NCI-H446 (cell line): ENCODE data around the gene FPR3.
"Not testable (repeated sequence)": the region's sequence is repeated elsewhere in the genome, so short reads cannot be mapped to it uniquely, and the experiment has no call there.

Source experiments
- DNase-seq, 2 experiments: peaks; one replicate each; lab custom pipeline; 2025; lab: John Stamatoyannopoulos, UW

Gene FPR3

DNA sequence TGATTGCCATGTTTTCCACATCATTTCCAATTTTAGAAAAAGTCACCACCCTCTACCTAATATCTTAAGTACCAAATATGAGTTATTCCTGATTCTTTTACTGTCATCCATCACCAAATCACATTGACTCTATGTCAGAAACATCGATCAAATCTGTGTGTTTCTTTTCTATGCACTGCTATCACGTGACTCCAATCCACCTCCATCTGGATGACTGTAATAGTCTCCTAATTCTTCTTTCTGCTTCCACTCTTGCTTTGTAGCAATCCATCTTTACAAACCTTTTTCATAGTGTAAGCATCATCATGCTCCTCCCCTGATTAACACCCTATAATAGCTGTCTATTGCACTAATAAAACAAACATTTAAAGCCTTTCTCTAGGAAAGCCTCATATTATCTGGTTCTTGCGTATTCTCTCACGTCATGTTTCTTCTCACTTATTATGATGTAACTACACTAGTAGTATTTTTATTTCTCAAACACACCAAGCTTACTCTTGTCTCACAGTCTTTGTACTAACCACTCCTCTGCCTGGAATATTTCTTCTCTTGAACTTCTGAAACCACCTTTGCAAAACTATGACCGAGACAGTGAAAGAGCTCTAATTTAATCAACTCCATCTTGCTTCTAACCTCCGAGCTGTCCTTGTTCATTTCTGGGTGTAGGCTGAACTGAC lies 10.7 kb upstream of the FPR3 start:
- DNase-seq = no peak

DNA sequence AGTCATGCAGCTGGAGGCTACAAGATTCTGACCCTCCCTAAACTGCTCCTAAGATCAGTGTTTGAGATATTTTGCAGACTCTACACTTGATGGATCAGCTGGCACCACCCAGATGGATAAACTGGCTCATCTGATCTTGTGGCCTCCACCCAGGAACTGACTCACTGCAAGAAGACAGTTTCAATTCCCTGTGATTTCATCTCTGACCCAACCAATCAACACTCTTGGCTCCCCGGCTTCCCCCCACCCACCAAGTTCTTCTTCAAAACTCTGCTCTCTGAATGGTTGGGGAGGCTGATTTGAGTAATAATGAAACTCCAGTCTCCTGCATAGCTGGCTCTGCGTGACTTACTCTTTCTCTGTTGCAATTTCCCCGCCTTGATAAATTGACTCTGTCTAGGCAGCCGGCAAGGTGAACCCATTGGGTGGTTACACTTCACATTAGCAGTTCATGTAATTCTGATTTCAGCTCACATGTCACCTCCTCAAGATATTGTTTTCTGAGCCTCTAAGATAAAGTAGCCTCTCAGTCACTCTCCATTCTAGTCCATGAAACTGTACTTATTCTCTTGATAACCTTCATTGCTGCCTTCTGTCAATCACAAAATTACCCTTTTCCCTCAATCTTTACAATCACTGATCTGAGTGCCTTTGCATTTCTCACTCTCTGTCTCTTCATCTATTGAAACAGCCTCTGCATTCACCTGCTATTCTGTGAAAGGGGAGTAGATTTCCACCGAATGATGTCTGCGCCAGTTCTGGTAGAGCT lies 9.9 kb upstream of the FPR3 start:
- no peak for DNase-seq

DNA sequence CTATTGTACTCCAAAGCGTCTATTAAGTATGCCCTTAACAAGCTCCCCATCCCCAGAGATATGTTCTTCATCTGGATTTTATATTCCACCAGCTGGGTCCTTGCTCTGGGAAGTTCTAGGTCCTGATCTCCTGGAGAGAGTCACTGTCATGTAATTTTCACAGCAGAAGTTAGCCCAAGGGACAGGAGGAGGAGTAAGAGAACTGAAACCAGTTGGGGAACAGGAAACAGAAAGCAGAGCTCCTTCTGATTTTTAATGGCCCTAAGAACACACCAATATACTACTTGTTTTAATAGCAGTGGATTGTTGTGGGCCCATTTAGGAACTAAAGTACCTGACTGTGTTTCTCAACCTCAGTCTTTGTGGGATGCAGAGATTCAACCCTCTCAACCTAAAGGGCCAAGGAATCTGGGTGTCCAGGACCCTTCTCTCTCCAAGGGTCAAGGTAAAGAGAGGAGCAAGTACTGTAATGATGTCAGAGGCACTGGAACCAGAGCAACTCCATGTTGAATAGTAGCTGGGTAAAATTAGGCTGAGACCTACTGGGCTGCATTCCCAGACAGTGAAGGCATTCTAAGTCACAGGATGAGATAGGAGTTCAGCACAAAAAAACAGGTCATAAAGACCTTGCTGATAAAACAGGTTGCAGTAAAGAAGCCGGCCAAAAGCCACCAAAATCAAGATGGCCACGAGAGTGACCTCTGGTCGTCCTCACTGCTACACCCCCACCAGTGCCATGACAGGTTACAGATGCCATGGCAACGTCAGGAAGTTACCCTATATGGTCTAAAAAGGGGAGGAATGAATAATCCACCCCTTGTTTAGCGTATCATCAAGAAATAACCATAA lies 8.1 kb upstream of the FPR3 start:
- no peak for DNase-seq

DNA sequence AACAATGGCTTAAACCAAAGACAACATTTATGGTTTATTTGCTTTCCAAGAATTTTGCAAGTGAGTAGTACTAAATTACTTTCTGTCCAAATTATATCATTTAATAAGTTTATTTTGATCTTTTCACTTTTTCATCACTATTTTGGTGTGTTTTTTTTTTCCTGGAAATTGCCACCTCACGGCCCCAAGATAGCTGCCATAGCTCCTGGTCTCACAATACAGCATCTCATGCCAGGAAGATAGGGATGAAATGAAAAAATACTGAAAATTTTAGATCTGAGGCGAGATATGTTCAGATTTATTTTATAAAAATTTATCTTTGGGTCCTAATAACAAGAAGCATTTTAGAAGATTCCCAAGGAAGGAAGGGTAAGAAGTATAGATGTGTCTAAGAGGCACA lies 6.9 kb upstream of the FPR3 start:
- no peak for DNase-seq

DNA sequence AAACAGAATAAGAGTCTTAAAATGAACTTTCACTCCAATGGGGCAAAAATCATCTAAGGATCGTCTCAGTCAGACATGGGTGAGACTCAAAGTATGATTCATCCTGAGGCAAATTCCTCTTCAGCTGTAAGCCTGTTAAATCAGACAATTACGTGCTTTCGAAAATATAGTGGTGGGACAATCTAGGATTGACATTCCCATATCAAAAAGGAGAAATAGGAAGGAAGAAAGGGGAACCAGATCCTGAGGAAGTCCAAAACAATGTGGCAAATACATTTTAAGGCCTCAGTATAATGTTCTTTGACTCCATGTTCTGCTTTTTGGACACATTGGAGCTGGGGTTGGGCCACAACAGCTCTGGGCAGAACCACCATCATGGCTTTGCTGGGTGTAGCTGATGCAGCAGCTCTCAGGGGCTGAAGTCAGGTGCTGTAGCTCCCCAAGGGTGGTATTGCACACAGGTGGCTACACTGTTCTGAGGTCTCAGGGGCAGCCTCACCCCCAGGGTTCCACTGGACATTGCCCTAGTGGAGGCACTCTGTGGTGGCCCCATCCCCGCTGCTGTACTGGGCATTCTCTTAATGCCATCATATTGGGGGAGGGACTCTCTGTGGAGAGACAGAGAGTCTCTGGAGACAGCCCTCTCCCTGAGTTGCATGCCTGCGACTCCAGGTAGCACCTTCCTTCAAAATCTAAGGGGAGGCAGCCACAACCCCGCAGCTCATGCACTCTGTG lies 5.7 kb upstream of the FPR3 start:
- no peak for DNase-seq

DNA sequence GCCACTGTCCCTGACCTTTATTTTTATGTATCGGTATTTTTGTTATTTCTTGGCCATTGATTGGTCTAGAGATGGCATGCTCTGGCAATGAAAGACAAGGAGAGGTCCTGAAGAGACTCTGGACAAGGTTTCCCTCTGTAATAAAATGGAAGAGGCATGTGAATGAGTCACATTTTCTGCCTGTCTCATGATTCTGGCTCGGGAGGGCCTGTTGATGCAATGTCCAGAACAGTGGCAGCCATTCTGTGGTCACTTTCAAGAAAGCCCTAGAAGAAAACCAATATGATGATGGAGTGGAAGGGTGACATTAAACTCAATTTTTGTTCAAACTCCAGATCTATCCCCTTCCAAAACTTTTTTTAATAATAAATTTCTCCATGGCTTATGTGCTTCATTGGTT lies 2.0 kb upstream of the FPR3 start:
- no peak for DNase-seq

DNA sequence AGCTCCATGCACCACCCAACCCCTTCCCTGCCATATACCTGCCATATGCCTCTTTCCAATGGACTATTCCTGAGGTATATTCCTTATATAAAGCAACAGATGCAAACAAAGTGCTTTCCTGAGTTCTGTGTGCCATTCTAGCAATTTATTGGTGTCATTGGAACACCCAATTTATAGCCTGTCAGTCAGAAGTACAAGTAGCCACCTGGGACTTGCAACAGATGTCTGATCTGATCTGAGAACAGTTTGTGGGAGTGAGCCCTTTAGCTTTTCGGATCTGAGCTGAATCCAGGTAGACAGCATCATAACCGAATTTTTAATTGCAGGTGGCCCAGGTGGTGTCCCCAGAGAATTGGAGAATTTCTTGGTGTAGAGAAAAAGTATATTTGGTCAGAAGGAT lies 963 bp upstream of the FPR3 start:
- DNase-seq = no peak

DNA sequence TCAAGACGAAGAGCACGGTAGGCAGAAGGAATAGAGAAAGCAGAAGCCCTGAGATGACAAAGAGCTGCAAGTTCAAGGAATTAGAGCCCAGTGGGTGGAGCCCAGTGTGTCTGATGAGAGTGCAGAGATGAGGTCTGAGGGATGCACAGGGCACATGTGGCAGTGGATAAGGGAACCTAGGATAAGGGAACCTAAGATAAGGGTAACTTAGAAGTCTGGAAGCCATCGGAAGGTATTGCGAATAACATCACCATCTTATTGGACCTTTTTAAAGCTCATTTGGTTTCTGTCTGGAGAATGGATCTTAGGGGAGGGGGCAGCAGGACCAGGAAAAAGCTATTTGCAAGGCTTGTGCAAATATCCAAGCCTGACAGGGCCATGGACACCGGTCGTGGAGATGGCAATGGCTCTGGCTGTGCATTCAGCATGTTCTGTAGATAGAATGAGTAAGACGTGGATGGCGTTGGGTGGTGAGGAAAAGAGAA lies 1.3 kb downstream of the FPR3 start:
- no peak for DNase-seq

DNA sequence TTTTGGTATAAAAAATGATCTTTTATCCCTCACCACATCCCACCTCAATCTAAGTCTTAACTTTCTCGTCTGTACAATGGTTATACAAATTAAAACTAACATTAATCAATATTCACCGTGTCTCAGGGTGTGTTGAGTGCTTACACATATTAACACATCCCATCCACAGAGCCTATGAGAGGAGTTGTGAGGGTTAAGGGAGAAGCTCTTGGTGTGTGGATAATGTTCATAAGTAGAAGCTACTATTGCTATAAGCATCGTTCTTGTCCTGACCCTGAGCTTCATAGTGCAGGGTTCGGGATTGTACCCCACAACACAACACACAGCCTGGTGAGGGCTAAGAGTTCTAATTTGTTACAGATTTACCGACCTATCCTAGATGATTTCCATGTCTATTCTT lies 2.5 kb downstream of the FPR3 start:
- no peak for DNase-seq

DNA sequence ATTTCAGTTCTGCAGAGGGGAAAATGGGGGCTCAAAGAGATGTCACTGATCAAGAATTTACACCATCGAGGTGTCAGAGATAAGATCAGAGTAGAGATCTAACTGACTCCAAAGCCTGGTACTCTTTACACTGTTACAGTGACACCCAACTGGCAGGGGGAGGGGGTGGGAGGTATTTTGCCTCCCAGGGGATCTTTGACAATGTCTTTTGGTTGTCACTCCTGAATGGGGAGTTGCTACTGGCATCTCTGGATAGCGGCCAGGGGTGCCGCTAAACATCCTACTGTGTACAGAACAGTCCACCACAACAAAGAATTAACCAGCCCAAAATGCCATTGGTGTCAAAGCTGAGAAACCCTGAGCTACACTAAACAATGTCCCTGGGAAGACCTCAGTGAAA lies 3.1 kb downstream of the FPR3 start:
- DNase-seq = no peak

DNA sequence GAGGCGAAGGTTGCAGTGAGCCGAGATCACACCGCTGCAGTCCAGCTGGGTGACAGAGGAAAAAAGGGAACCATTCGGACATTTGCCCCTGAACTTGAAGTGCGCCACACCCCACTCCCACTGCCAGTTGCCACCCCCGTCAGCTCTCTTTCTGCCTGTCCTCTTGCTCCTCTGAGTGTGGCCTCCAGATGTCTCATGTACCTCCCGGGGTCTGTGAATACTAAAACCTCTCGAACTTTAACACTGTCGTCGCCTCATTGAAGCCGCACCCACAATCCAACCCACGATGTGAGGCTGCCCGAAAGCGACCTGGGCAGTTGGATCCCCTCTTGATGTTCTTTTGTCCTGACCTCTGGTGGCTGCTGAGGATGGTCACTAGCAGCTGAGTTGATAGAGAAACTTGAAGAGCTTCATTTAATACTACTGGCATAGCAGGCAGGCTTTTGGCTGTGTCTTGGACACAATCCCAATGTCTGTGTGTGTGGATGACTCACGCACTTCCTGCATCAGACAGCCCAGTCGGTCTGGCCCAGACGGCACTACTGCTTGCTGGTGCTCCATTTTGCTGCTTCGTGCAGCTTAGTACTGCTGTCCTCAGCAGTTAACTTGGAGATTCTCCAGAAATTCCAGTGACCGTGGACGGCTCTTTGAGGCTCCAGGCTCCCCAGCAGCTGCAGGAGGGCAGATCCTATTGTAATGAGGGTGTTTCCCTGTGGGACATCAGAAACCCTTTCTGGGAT lies 4.2 kb downstream of the FPR3 start:
- peak in 1 of 2 experiments; percentile 65 for DNase-seq

DNA sequence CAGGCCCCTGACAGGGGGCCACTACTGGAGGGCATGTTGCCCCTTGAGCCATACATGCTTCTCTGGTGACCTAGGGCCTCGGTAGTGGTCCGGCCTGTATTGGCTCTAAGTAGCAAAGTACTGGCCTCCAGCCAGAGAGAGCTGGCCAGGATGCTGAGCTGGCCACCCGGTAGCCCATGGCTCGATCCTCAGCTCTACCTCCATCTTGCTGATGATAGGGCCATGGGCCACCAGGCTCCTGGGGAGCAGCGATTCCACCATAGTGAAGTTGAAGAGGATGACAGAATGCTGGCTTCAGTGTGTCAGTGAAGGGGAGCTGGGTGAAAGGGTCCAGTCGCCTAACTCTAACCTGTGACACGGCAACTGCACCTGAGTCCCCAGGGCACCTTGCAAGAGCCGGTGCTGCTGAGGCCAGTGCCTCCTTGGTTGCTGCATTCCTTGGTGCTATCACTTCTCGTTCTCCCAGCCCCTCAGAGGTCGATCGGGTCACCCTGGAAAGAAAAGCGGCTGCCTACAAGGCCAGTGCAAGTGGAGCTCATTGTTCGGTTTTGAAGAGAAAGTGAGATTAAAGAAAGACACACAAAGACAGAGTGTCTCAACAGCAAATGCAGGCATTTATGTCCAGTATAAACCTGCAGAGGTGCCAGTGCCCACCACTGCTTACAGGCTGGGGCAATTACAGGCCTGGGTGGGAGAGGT lies 5.0 kb downstream of the FPR3 start:
- no peak for DNase-seq

DNA sequence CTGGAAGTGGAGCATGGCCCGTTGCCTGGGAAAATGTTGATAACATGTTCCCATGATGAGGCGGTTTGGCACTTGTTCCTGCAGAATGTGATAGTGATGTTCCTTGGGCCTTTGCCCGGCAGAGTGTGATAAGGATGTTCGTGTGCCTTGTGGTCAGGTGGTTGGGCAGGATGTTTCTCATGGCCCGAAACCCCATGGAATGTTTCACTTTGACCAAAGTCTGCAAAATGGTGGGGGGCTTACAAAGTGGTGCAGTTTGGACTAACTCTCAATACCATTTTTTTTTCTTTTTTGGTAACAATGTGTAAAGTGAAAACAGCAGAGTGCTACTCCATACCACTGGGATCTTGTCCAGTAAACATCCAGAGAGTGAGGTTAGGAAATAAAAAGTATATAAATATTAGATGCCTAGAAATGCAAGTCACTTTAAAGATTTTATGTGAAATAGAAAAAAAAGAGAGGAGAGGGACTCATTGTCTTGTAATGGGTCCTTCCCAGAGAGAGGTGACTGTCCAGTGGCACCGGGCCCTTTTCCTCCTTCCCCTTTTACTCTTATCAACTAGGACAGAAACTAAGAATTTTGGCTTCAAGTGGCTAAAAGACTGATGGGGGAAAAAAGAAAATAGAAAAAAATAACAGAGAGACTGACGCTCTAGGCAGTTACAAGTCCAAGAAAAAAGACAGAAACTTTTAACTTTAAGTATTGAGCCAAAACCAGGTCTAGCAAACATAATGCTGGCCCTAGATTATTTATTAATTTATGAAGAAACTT lies 5.7 kb downstream of the FPR3 start:
- no peak for DNase-seq

DNA sequence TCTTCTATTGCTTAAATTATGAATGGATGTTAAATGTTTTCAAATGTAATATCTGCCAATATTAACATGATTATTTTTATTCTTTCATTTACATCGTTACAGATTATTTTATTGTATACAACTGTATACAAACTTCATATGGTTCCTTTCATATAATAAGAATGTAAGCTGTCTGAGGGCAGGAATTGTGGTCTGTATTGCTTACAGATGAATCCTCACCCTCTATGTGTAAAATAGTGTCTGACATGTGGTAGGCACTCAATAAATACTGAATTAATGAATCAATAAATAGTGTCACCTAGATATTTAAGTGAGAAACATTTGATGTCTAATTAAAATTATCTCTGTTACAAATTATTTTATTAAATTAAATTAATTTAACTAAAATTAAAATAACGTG lies 7.8 kb downstream of the FPR3 start:
- DNase-seq = no peak

DNA sequence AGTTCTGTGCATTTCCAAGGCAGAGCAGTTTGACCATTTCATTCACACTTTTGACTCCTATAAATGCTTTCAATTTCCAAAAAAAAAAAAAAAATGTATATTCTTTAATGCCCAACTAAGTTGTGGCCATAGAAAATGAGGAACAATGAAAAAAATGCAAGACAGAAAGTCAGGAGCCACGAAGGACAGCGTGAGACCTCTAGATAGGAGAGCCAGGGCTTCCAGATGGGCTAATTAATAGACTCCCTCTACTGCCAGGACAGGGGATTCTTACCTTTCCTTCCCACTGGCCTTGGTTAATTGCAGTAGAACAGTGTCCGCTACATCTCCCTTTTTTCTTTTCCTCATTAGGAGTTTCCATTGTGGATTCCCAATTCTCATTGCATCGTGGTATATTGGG lies 8.6 kb downstream of the FPR3 start:
- no peak for DNase-seq

DNA sequence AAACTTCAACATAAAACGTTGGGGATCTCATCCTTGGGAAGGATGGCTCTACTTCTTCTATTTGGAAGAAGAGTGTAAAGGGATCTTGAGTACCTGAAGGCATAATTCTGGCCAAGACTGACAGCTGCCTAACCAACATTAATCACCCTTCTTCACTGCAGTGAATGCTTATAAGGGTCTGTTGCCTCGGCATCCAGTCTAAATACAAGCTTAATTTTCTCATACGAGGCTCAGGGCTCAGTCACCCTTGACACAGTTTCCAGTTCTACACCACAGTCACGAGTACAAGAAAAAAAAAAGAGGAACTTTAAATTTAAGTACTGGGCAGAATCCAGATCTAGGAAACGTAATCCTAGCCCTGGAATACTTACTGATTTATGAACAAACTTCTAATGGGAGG lies 9.0 kb downstream of the FPR3 start:
- DNase-seq = no peak

DNA sequence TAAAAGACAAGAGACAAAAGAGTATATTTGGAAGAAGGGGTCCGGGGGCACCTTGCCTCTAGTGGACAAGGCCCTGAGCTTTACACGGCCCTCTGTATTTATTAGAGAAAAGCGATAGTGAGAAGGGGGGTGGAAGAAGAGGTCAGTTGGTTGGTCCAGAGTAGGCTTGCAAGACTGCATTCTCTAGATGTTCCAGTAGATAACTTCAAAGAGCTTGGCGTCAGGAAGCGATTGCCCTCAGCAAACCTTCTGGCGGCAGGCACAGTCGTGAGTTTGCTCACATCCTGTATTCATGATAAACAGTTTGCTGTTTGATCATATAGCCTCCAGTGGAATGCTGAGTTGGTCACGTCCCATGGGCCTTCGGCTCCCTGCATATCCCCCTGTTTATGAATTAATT lies 9.8 kb downstream of the FPR3 start:
- DNase-seq = not testable (repeated sequence)

DNA sequence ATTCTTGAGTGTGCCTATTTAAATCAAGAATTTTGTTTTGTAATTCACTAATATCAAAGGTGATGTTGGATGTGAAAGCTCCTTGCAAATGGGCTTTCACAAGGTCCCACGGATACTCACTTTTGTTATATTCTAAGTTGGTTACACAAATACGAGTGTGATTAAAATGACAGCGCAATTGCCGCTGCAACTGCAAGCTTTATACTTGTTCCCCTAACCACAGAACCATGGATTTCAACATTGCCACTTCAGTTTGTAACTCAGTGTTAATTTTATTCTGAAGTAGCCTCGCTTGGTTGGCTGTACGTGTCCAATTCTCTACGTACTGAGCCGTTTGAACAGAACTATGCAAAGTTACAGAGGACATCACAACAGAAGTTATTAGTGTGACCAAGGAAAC lies 10.4 kb downstream of the FPR3 start:
- DNase-seq = not testable (repeated sequence)

DNA sequence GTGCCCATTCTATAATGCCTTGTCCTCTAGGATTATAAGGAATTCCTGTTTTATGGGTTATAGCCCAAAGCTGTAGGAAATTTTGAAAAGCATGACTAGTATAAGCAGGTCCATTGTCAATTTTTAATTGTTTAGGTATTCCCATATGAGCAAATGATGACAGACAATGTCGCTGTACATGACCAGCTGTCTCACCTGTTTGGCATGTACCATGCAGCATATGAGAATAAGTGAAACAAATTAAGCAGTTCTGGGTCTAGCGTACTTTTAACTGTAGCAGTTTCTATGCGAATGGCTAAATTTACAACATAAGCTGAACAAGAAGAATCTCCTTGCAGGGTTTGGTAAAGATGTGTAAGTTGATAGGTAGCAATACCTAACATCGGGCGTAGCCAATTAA lies 11.6 kb downstream of the FPR3 start:
- not testable (repeated sequence) for DNase-seq

DNA sequence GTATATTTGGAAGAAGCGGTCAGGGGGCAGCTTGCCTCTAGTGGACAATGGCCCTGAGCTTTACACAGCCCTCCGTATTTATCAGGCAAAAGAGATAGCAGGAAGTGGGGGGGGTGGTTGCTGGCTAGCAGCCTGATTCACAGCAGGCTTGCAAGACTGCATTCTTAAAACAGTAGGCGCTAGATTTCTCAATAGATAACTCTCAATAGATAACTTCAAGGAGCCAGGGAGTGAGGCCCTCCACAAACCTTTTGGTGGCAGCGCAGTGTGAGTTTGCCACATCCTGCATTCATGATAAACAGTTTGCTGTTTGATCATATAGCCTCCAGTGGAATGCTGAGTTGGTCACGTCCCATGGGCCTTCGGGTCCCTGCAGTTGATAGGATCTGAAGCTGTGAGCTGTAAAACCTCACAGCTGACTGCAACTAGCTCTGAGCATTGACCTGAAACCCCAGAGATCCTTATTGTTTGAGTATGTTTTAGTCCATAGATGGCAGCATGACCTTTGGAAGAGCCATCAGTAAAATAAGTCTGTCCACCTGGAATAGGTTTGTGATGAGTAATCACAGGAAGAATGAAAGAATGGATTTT lies 12.2 kb downstream of the FPR3 start:
- DNase-seq = no peak
